CD1c-positive myeloid dendritic cell (primary cell): Measurements from ENCODE around the gene PHEX.

Experiments
- DNase-seq: peaks from one replicate; pipeline ENCODE4 v3.0.0-alpha.2; 2016; ENCODE audit errors: extremely low spot score

Gene PHEX

DNA sequence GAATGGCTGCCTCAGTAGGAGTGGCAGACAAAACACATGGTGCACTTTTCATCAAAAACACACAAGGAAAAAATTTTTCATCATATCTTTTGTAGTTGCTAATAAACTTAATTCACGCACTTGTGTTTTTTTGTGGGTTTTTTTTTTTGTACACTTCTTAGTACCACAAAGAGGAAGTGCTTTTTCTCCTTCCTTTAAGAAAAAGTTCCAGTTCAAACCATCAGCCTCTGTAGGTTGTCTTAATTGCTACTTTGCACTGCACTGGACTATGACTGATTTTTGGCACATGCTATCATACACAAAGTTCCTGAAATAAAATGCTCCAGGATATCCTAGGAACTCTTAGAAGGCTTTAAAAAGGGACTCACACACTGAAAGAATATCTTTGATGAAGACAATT lies at the start of gene PHEX:
PHEX (plus strand) TSS at position 242 of the 400 bp plus-strand sequence. CDS start 681 bp downstream, outside the sequence.
- DNase-seq = no peak

DNA sequence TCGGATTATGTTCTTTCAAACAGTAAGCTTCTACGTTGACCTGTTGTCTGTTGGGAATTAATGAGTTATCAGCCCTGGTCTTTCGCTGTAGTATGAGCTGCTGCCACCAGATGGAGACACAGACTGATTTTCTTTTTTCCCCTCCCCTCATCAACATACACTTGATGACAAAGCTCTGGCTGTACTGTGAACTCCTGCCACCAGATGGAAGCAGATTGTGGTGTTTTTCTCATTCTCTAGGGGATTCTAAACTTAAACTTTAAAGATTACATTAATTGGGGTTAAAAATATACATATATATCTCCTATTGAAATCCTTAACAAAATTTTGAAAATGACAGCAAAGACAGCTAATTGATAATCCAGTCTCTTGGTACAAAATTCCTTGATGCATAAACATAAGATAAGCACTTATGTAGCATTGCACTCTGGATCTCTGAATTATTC lies 46.8 kb upstream of the PHEX start:
- DNase-seq = peak; percentile 73

DNA sequence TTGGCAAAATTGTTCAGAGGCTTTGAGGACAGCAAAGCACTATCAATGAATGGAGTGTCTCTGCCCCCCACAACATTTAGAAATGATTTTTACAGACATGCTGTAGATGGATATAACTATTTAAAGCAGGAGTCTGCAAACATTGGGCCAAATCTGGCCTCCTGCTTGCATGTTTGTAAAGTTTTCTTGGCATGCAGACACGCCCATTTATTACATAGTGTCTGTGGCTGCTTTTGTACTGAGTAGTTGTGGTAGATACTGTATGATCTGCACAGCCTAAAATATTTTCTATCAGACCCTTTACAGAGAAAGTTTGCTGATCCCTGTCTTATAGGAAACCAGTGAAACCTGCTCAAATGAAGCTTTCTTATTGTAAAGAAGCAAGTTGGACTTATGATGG lies 45.5 kb upstream of the PHEX start:
- DNase-seq = no peak

DNA sequence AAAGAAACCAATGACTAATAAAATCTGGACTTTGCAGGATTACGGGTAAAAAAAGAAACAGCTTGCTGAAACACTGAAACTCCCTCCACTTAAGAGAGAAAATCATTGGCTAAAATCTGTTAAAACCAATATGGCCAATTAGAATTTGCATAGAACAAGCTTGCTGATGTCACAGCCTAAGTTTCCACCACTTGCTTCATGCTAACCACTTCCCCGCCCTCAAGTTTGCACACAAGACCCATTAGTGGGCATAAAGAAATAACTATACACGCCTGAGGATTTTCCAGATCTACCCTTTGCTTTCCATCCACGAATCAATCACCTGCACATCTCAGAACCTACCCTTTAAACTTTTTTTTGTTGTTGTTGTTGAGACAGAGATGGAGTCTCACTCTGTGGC lies 42.7 kb upstream of the PHEX start:
- peak; percentile 40 for DNase-seq

DNA sequence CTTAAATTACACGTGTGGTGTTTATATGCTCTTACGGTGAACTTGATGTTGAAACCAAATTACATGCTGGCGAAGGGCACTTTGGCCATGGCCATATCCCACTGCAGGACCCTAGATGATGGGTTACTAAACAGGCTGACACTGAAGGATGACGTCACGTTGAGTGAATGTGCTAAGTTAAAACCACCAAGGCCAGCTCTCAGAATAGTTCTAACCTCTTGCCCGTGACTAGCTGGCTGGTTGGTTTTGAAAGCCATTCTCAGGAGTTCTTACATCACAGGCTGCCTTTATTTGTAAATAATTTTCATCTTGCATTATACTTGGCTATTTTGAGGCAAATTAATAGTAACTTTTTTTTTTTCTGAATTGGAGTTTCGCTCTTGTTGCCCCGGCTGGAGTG lies 41.3 kb upstream of the PHEX start:
- DNase-seq = peak; percentile 26

DNA sequence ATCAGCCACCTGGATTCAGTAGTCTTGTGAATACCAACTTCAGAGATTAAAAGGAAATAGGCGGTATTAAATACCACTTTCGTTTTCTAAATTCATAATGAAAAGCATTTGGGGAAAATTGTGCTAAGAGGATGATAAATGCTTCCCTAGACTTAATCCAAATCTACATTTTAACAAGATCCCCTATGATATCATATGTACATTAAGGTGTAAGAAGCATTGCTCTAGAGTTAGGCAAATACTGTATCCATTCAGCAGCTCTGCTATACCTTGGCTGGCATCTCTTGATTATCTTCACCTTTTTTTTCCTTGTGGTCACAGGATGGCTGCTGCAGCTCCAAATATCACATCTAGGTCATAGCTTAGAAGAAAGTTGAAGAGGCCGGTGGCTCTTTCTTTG lies 40.6 kb upstream of the PHEX start:
- DNase-seq = no peak

DNA sequence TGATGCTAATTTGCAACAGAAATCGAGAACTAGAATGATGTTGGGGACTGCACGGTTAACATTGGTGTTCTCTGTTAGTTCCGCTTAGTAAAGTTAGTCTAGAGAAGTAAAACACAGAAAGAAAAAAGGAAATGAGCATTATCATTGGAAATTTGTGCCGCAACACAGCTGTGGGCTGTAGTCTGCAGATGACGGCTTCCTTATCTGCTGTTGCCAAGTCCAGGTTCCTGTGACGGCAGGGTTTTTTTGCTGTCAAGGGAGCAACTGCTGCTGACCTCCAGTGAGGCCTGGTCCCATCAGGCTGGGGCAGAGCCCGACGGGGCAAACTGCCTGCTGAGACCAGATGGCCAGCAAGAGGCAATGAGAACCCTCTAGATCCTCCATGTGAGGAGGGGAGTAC lies 38.9 kb upstream of the PHEX start:
- DNase-seq = peak; percentile 73

DNA sequence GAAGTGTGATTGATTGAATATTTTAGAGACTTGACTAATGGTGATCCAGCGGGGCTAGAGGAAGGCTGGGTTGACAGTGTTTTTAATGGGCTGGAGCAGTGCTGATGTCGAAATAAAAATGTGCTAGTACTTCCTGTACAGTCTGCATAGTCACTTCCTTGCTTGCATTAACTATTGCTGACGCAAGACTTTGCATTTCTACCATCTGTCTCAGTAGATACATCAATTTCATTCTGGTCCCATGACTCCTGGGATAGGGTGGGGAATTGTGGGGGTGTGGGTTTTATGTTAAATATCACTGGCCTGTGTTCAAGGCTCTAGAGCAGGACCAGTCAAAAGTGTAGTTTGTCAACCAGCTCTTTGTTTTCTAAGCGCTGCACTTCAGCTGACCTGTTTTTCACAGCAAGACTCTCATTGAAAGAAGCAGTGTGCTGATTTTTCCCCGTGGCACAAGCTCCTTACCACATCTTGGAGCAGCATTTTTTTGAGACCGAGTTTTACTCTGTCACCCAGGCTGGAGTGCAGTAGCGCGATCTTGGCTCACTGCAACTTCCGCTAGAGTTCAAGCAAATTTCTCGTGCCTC lies 35.2 kb upstream of the PHEX start:
- peak; percentile 58 for DNase-seq

DNA sequence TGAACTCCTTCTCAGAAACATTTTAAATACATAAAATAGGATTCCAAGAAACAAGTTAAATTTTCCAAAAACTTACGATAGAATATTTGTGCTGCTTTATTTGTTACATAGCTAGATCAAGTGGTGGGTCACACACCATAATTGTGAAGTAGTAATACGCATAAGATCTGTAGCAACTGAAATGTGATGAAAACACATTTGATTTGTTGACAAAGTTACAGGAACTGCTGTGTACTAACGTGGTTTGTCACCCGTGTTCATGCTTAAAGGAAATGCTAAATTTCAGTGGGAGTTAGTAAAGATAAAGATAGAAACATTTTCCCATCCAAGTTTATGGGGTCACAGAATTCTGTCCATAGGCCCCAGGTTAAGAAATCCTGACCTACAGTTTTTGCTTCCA lies 34.1 kb upstream of the PHEX start:
- no peak for DNase-seq

DNA sequence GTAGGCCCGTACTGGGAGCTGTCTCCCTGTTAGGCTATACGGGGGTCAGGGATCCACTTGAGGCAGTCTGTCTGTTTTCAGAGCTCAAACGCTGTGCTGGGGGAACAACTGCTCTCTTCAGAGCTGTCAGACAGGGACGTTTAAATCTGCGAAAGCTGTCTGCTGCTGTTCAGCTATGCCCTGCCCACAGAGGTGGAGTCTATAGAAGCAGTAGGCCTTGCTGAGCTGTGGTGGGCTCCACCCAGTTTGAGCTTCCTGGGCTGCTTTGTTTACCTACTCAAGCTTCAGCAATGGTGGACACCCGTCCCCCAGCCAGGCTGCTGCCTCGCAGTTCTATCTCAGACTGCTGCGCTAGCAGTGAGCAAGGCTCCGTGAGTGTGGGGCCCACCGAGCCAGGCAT lies 27.3 kb upstream of the PHEX start:
- no peak for DNase-seq

DNA sequence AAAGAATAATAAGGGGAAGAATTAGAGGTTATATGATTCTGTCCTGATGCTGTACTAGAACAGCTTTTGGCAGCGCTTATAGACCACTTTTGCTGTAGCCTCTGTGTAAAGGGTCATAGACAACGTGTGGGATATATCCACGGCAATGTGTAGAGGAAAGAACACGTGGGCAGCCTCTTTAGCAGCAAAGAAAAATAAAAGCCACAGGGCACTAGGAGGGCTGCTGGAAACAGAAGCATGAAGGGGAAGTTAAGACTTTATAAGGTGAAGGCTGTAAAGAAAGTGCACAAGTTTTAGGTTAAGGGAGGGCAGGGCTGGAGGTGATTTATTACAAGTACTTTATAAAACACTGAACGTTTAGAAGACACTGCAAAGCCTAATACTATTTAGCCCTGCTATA lies 20.1 kb upstream of the PHEX start:
- no peak for DNase-seq

DNA sequence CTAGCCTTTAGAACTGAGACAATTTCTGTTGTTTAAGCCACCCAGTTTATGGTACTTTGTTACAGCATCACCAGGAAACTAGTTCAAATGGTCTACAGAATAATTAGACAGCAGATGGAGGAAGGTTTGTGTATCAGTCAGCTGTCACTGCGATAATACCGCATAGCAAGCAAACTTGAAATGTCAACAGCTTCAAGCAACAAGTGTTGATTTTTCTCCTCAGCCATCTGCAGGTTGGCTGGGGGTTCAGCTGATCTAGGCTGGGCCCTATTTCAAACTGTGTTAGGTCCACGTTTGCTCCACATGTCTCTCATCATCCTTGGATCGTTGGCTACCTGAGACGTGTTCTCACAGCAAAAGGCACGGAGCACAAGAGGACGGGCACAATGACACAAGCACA lies 19.2 kb upstream of the PHEX start:
- no peak for DNase-seq

DNA sequence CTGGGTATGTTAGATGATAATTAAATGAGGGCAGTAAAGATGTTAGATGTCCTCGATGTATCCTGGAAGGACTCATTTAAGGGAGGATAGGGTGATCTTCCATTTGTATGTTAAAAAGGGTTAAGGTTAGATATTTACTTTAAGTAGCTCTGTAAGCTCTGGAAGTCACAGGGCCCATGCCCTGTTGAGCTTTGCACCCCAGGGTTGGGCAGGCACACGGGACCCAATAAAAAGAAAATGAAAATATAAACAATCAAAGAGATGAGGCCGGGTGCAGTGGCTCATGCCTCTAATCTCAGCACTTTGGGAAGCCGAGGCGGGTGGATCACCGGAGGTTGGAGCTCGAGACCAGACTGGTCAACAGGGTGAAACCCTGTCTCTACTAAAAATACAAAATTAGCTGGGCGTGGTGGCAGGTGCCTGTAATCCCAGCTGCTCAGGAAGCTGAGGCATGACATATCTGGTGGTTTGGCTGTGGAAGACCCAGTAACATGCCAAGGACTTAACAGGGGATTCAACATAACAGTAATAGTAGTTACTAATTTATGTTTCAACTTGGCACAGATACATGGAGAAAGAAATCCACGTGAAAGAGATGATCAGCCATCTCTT lies 16.9 kb upstream of the PHEX start:
- DNase-seq = no peak

DNA sequence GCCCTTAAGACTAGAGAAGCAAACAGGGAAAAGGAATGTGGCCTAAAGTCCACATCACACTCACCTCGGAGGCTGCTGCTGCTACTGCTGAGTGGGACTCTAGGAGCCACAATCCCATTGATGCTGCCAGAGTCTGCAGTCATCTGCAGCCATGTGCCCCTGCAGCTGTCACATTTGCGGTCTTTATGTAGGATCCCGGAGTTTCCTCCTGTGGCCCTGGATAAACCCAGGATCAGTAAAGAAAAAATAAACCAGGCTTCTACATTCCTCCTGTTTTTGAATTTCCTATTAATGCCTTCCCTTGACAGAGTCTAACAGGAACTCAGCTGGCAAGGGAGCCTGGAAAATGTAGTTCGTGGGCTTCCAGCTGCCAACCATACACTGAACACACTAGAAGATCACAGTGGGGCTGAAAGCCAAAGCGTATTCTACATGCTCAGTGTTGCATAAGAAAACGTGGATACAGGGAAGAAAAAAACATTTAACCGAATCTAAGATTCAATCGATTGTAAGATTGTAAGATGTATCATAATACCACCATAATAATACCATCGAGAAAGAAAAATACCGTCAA lies 10.3 kb upstream of the PHEX start:
- no peak for DNase-seq

DNA sequence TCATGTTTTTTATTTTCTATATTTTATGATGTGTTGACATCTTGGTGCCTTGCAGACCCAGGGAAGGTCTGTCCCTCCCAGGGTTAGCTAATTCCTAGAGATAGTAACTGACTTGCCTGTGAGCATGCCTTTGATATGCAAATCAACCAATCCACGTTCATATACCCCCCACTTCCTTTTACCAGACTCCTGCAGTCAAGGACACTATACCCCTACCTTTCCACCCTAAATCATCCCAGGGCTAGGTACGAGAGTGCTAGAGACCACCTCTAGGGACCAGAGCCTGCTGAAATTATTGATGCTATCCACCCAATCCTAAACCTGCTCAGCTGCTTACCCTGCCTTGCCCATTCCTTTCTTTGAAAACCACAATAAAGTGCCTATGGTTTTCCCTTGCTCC lies 7.5 kb upstream of the PHEX start:
- no peak for DNase-seq

DNA sequence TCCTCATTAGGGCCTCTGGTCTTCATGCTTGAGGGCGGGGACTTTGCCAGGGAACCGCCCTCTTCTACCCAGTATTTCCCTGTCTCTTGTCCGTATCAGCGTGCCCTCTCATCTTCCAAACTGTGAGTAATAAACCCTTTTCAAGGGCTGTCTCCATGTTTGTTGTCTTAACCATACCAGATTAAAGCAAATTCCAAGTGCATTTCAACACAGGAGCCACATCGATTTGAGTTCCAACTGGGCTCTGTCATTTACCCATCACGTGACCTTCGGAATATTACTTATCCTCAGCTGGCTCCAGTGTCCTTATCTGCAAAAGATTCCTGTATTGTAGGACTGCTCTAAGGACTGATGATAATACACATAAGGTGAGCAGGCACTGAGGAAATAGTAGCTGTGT lies 6.4 kb upstream of the PHEX start:
- DNase-seq = no peak

DNA sequence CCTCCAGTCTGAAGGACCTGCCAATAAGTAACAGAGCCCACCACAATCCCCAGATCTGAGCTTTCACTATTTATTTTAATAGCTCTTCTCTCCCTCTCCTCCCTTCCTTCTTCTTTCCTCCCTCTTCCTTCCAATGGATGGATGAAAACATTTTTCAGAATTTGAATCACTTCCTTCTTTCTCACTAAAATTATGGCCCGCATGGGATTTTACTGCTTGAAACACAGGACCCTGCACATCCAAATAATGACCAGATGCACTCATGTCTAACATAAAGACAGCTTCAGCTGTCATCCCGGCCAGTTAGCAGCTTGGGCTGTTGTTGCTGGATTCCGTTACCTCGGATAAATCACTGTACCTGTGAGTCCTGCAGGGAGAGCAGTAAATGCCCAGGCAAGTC lies 5.4 kb upstream of the PHEX start:
- no peak for DNase-seq

DNA sequence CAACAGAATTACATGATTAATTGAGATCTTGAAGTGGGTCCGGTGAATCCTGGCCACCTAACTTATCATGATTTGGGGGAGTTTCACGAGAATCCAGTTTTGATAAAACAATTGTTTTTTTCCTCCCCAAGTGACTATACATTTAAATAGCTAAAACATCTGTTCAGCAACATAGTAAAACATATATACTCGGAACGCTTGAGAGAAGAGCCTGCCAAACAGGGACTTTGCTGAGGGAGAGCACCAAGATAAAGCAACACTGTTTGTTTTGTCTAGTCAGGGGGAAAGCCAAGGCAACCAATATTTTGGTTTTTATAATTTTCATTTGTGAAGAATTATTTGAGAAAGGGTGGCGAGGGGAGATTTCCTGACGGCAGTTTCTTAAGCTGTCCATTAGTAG lies 381 bp downstream of the PHEX start:
- no peak for DNase-seq

DNA sequence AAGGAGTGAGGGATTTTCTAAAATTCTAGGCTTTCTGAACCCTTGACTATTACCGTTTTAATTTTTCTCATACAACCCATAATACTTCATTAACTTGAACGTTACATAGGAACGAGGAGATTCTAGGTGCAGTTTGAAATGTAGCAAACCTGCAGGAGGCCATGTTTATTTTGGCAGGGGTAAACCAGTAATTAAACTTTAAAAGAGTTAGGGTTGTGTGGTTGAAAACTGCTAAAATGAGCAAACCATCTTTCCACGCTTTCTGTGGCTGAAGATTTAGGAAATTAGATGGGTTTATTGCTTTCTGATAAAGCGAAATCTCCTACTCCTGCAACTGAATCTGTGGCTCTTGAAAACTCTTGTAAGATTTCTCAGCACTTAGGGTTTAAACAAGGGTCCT lies 1.7 kb downstream of the PHEX start:
- no peak for DNase-seq

DNA sequence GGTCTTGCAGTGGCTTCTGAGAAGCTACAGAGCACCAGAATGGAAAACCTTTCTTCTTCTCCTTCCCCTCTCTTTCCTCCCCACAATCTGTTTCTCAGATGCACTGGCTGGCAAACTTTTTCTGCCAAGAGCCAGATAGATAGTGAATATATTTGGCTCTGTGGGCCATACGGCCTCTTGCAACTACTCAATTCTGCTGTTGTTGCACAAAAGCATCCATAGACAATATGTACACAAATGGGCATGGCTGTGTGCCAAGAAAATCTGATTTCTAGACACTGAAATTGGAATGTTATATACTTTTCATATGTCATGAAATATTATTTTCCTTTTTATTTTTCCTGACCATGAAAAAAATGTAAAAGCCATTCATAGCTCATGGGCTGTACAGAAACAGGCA lies 3.1 kb downstream of the PHEX start:
- DNase-seq = no peak

DNA sequence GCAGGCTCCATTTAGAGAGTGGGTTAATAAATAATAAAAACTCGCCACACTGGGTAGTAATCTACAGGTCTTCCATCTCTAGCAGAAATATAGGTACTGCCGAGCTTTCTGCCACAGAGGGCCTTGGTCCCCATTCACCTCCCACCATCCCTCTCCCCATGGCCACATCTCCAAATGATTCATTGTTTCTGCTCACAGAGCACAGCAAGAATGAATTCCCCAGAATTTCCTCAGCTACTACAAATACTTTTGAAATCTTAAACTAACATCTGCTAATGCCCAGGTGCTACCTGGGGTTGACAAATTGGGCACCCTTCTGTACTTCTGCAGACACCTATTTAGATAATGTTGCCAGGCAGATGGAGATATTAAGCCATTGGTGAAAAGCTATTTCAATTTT lies 5.1 kb downstream of the PHEX start:
- DNase-seq = no peak

DNA sequence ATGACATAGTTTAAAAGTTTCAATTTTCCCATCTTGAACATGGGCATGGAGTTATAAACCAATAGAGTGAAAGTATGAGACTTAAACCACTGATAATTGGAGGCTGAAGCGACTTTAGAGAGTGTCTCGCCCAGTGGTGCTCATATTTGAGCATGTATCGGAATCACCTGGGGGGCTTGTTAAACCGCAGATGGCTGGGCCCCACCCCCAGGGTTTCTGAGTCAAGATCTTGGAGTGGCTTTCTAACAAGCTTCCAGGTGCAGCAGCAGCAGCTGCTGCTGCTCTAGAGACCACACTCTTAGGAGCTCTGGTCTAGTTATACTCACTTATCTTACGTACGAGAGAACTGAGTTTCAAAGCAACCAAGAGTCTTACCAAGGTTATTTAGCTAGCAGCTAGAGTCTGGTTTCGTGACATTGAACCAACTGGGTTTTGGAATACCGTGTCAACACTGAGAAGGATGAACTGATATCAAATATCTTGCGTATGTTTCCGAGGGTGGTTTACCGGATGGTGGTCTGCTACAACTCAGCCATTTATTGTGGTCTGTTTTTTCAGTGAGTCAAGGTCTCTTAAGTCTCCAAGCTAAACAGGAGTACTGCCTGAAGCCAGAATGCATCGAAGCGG lies 5.9 kb downstream of the PHEX start:
- DNase-seq = no peak

DNA sequence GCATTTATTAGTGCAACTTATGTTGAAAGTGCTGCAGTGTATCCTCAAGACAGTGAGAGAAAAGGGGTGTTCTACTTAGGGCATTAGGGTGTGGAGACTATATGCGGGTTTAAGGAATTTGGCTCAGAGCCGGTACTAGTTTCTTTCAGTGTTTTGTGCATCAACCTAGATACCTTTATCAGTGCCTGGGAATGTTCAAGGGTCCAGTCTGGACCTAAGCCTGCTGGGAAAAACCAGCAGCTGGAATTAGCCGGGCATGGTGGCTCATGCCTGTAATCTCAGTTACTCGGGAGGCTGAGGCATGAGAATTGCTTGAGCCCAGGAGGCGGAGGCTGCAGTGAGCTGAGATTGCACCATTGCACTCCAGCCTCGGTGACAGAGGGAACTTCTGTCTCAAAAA lies 7.4 kb downstream of the PHEX start:
- no peak for DNase-seq
